Dedifferentiated amniotic fluid mesenchymal stem cell (primary cell): Measurements from ENCODE around the gene DDX10.
"Not testable (repeated sequence)": the region's sequence is repeated elsewhere in the genome, so short reads cannot be mapped to it uniquely, and the experiment has no call there.

Experiments
- DNase-seq: peaks from one replicate; pipeline ENCODE4 v3.0.0-alpha.2; 2016; ENCODE audit errors: extremely low spot score

The DDX10 gene

DNA sequence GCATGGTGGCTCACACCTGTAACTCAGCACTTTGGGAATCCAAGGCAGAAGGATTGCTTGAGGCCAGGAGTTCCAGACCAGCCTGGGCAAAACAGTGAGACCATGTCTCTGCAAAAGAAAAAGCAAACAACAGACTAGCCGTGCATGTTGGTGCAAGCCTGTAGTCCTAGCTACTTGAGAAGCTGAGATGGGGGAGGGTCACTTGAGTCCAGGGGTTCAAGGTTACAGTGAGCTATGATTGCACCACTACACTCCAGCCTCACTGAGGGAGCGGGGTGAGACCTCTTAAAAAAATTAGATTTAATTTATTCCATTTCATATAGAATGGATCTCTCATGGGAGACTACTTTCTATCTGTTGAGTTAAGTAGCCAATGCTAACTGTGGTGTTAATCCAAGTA lies 50.4 kb downstream of the DDX10 start:
- no peak for DNase-seq

GRCh38 chr11:108718466-108718865 lies 53.6 kb downstream of the DDX10 start:
- DNase-seq = no peak

DNA sequence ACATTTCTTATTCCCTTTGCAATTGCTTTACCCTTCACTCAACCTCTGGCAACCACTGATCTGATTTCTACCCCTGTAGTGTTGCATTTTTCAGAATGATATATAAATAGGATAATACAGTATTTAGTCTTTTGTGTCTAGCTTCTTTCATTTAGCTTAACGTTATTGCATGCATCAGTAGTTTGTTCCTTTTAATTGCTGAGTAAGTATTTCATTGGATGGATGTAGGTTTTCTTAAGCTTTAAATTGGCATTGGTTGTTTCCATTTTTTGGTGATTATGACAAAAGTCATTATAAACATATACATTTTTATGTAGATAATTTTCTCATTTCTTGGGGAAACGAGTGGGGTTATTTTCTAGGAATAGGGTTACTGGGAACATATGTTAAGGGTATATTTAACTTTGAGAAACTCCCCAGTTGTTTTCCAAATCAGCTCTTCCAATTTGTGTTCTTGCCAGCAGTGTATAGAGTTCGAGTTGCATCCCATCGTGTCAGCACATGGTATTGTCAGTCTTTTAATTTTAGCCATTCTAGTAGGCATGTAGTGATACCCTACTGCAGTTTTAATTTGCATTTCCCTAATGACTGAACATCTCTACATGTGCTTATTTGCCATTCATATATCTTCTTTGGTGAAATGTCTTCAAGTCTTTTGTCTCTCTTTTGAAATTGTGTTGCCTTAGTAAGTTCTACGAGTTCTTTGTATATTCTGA lies 60.3 kb downstream of the DDX10 start:
- DNase-seq = no peak

GRCh38 chr11:108726077-108726800 lies 61.4 kb downstream of the DDX10 start:
- no peak for DNase-seq

- no peak for DNase-seq
These were observed 62.8 kb downstream of the DDX10 start for GRCh38 chr11:108727665-108728064.

DNA sequence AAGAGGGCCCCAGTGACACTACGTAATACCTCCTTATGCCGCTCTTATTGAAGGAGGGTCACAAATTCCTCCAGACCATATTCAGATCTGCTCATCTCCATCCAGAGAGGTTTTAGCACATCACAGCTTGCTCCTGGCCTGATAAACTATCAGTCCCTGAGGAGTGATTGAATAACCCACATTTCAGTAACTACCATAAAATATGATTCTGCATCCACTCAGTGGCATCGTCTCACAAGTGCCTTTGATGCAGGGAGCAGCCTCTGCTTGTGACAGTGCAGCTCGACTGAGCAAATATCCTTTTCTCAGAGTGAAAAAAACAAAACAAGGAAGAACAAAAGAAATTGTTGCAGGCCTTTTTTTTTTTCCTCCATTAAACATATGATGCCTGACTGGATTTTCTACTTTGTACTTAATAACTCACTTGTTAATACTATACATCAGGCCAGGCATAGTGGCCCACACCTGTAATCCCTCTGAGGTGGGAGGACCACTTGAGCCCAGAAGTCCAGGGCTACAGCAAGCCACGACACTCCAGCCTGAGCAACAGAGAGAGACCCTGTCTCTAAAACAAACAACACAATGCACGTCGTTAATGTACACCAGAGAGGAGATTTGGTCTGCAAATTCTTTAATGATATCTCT lies 64.5 kb downstream of the DDX10 start:
- no peak for DNase-seq

DNA sequence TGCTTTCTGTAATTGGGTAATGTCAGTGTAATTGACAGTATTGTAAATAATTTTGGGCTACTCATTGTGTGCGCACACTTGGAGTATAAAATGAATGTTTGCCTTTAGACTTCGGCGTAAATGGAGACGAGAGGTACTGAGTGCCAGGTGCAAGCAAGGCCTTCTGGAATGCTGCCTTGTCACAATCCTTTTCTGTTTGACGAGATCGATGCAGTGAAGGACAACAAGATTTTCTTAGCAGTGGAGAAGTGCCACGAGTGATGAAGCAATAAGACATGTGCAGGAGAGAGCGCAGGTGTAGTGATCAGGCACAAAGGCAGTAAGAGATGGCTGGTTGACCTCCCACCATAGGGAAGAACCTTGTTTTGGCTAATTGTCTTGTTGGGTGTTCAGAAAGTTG lies 67.5 kb downstream of the DDX10 start:
- DNase-seq = no peak

DNA sequence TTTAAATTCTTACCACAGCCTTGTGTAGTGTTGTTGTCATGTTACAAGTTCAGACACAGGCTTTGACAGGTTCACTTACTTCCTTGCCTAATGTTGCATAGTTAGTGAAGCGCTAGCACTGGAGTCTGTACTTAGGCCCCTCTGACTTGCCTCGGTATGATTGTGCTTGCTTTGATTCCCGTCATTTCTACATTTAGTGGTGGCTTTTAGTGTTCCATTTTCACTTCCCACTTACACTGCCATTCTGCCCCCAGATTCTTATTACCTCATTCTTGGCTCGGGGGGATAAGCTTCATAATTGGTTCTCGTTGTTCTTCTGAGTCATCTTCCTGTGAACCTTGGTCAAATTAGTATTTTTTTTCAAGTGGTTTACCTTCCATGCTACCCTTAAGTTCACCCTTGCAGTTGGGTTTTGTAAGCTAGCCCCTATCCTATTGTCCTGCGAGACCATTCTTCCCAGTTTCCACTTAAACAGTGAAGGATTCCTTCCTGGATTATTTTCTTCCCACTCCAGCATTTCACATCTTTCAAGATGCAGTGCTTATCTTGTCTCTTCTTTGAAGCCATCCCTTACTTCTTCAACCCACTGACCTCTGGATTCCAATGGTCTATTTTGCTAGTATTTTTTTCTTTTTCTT lies 68.7 kb downstream of the DDX10 start:
- no peak for DNase-seq

DNA sequence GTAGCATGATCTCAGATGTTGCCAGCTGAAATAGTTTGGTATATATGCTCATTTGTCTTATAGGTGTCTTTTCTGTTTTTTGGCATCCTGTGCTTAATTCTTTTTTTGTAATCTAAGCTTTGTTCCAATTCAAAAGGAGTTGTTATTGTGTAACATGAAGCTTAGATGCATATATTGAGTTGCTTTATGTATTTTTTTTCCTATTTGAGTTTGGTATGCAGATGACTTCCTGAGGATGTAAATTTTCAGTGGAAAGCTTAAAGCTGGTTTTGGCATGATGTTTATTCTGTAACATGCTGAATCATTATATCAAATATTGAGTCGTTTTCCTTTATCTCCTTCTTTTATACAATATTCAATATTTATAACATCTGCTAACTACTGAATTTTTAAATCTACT lies 69.4 kb downstream of the DDX10 start:
- DNase-seq = no peak

- DNase-seq = no peak
These were observed 70.2 kb downstream of the DDX10 start for GRCh38 chr11:108734956-108735559.

- DNase-seq = not testable (repeated sequence)
These were observed 75.3 kb downstream of the DDX10 start for GRCh38 chr11:108740132-108740531.

GRCh38 chr11:108743851-108744250 lies 79.0 kb downstream of the DDX10 start:
- DNase-seq = no peak

DNA sequence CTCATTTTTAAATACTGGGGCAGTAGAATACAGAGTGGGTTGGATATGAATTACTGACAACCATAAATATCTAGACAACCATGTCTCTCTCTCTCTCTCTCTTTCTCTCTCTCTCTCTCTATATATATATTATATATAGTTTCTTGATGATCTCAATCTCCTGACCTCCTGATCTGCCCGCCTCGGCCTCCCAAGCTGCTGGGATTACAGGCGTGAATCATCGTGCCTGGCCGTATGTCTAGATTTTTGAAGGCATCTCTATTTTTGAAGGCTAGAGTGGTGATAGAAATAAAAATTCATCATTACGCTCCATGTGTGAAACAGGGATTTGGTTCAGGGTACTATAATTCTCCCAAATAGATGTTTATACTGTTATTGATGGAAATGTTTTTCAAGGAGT lies 84.1 kb downstream of the DDX10 start:
- DNase-seq = no peak

DNA sequence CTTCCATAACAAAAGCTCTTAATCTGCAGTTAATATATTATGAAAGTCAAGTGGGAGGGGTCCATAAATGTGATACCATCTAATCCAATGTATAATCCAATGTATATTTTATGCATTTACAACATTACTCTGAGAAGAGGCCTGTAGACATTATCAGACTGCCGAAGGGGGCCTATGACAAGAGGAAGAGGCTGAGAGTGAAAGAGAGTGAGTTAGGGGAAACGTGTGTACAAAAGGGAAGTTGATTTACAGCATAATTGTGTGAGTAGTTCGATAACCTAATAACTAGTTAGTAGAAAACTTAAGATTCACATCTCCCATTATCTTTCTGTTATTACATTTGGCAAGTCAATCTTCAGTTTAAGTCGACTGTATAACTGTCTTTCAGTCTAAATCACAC lies 86.6 kb downstream of the DDX10 start:
- DNase-seq = no peak

- DNase-seq = no peak
These were observed 87.5 kb downstream of the DDX10 start for GRCh38 chr11:108752297-108752751.

DNA sequence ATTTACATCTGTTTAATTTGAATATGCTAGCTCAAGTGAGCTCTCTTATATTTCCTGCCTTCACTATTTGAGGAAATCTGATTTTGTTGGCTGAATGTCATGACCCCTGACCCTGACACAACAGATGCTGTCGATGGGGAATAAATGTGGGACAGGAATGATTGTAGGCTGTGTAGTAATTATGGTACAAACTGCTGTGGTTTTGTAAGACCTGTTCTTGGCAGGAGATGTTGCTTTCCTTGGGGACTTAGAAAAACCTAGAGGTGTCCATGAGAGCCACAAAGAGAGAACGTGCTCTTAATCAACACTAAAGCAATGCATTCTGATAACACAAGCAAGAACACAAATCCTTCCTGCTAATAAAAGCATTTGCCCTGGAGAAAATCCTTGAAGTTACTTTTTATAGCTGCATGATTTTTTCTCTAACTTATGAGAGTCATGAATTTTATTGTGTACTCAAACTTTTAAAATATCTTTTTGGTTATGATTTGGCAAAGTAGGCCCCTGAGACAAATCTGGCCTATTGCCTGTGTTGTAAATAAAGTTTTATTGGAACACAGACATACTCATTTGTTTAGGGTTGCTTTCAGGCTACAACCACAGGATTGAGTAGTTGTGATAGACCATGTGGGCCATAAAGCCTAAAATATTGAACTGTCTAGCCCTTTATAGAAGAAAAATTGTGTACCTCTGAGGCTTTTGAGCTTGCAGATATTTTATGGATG lies 90.2 kb downstream of the DDX10 start:
- no peak for DNase-seq

GRCh38 chr11:108757630-108758029 lies 92.8 kb downstream of the DDX10 start:
- no peak for DNase-seq

GRCh38 chr11:108758458-108758857 lies 93.6 kb downstream of the DDX10 start:
- DNase-seq = no peak

DNA sequence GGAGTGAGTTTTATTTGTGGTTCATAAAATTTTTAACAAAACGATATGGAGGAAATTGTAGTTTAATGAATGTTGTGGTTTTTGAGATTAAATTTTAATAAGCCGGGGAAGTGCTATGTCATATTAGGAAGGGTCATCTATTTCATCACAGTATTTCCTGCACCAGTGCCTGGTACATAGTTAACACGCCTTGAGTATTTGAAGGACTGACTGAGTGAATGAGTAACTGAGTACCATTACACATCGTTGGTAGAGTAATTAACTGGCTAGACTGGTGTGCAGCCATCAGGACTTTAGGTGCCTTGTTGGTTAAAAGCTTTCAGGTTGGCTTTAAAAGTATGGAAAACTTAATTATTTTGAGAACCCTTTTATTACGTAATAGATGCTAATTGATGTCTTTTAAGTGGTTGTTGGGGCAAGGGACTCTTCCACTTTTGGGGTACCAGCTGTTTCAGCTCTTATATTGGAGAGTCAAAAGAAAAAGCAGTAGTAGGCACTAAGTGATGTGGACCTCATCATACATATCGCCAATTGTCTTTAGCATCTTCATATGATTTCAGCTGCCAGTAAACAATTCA lies 101.8 kb downstream of the DDX10 start:
- DNase-seq = no peak

DNA sequence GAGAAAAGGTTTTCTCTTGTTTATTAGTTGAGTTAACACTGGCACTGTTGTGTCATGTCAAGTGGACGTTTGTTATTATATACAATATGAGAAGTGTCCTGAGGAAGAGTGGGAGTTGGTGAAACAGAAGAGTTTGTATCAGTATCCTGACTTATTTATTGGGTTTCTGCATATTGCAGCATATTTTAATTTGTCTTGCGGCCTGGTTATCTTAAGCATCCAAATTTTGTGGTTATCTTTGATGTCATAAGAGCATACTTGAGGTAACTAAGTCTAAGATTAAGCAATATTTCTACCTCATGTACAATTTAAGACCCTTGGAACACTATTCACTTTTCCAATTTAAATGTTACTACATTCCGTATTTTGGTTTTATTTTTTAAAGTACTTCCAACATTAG lies 103.5 kb downstream of the DDX10 start:
- DNase-seq = no peak

DNA sequence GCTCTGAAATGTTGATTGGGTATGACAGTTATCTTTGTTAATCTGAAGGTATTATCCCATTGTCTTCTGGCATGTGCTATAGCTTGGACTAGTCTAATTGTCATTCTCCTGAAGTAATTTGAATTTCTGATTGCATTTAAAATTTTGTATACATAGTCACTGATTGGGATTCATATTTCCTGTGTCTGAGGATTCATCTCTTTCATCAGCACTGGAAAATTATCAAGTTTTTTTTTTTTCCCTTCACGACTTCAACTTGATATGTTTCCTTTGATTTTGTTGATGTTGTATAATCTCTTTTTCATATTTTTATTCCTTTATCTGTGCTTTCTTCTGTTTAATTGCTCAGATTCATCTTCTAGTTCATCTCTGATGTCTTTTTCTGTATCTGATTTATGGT lies 104.1 kb downstream of the DDX10 start:
- no peak for DNase-seq
